Muscle of back (tissue), 11 donors: Measurements from ENCODE around the gene SLC1A2. TPM values are rescaled to one million over a fixed set of nuclear protein-coding genes. Genes with fewer than 3 reads are reported as not detected.

Source experiments
- DNase-seq, 3 donors: peaks; one replicate each; pipeline versions ENCODE4 v3.0.0 to v3.0.0-alpha.2; 2013
- polyA plus RNA-seq, 10 donors: library from polyadenylated mRNA; unstranded; fragments of 120-200 nt; gene quantifications; one replicate each; pipeline ENCODE4 v1.2.1, GENCODE V29; 2013; ENCODE audit not compliant: insufficient read length in 10 of 10

SLC1A2 gene
- polyA plus RNA-seq, 10 donors, result 0.21 to 1.5 (median 0.92) TPM

DNA sequence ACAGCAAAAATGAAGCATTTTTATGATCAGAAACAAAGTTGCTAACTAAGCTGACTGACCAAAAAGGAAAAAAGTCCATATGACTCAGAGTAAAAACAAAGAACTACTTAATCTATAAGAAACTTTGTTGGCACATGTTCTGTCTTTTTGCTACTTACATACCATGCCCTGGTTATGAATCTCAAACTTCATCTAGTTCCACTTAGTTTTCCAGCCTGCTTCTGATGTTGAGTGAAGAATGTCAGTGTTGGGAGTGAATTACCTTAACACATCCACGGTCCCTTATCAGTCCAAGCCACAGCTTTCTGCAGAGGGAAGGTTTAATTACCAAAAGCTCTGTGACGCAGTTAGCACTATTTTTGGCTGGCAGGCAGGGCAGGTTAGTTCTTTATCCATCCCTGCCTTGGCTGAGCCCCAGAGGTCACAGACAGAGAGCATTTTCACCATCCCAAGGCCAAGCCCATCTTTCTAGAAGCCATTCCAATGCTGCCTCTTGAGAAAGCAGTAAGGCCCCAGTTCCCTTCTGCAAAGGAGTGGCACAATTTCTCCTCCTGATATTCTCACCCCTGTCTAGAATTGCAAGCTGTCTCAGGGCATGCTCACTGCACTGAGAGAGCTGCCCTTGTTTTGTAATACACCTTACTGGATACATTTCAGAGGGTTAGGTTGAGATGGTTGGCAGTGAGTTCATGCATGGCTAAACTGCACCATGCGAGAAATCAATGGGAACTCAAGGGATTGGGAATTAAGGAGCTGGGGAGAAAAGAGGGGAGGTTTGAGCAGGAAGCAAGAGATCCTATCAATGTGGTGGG lies 67.1 kb downstream of the SLC1A2 start:
- peak in 1 of 3 donors; percentile 49 for DNase-seq

DNA sequence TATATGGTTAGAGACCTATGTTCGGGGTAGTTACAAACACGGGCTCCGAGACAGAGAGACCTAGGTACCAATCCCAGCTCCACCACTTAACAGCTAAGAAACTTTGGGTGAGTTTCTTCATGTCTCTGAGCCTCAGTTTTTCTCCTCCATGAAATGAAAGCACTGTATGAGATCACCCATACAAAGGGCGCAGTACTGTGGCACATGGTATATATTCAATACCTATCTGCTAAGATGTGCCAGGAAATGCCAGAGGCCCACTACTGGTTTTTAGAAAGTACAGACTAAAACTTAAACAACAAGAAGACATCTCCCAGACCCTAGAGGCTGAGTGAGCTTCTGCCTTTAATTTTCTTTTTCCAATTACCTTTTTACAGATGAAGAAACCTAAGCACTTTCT lies 69.5 kb downstream of the SLC1A2 start:
- DNase-seq, result no peak

DNA sequence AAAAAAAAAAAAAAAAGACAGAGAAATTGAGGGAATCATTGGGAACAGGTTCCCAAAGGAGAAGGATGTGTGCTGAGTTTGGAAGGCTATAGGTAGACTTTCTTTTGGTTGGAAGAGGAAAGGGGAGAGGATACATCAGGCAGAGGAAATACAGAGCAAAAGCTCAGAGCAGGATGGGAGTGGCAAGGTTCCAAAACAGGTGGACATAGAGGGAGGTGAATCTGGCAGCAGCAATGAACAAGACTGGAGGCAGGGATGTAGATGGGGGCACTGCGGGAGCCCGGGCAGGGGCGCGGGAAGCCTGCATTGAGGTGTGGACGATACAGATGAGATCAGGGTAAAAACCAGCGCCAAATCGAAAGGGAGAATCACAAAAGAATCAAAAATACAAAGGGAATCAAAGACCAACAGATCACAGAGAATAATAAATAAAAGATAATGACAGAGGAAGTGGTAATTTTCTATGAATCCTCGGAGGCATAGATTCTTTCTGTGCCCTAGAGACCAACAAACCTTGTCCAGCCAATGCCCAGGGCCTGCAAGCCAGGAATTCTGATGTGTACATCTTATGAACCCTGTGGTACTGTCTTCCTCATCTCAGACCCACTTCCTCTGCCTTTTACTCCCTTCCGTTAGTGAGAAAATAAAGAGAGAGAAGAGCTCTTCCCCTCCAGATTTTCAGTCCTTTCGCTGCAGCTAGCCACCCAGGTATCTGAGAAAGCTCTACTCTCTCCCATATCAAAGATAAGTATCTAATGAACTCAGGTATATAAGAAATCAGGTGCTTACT lies 70.3 kb downstream of the SLC1A2 start:
- DNase-seq, result no peak

GRCh38 chr11:35347921-35348331 lies 71.4 kb downstream of the SLC1A2 start:
- DNase-seq, result peak in 2 of 3 donors; percentile 48 to 72

DNA sequence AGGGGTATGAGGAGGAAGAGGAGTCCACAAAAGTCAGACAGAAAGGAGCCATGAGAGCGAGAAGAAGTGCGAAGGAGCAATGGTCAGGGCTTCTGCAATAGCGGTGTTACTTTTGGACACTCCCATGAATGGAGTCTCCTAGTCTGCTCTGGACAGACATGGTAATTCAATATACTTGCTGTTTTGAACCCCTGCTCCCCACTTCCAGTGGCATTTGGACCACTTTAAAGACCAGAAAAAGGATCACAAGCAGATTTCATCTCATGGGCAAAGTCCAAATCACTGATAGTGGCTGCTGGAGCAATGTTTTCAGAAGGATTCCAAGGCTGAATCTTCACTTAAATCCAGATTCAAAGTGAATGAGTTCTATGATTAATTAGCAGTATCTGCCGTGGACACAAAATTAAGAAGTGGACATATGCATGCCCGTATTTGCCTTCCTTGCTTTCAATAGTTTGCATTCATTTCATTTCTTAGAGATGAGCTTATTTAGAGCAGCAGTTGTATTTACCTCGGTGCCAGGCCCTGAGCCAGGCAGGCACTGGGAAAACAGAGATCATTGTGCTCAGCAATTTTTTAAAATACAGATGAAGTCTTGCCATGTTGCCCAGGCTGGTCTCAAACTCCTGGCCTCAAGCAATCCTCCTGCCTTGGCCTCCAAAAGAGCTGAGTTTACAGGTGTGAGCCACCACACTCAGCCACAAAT lies 72.0 kb downstream of the SLC1A2 start:
- no peak for DNase-seq

- DNase-seq, result no peak
These were observed 72.7 kb downstream of the SLC1A2 start for GRCh38 chr11:35346472-35347156.

GRCh38 chr11:35344681-35345574 lies 74.4 kb downstream of the SLC1A2 start:
- DNase-seq, result no peak

DNA sequence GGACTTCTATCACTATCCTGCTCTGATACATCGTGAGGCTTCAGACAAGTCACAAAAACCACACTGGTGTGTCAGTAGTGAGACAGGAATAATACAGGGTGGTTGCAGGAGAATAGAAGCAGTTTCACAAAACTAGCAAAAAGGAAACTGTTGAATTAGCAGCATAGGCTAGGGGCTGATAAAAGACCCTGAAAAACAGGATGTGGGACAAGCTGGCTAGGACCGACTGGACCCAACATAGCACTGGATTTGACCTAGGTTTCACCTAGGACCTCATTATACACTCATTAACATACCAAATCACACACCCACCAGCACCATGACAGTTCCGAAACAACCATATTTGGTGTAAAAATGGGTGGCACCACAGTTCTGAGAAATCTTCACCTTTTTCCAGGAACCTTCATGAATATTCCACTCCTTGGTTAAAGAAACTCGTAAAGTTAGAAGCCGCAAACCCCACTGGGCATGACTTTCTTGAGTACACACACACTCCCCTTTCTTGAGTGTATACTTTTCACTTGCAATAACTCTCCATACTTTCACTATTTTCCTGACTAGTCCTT lies 76.2 kb downstream of the SLC1A2 start:
- no peak for DNase-seq

DNA sequence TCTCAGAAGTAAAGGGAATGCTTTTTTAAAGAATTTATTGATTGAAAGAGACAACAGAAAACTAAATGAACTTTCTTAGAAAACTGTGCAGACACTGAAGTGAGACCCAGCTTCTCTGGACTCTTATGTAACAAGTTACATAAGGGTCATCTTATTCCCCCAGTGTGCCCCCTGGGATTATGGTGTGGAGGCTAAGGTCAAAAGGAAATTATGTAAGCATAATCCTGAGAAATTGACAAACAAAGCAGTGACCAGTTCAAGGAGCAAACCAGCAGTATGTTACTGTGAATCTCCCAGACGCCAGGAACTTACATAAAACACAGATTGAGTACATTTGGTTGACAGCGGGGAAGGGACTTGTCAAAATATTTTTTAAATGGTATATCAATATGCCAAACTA lies 78.6 kb downstream of the SLC1A2 start:
- no peak for DNase-seq

DNA sequence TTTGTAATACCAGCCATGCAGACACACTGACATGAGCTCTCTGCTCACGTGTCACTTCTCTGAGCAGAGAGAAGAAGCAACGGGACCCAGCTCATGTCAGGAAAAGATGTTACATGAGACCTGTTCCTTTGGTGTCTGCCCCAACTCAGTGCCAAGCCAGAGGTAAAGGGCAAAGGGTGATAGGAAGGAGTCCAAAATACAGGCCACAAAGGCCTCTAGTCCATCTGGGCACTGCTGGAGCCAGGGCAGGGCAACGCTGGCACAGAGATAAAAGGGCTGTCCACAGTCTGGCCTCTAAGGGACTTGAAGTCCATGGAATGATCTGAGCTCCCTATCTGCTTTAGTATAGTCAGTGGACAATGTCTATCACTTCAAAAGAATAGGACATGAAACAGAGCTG lies 79.3 kb downstream of the SLC1A2 start:
- DNase-seq, result no peak

GRCh38 chr11:35338921-35339320 lies 80.4 kb downstream of the SLC1A2 start:
- no peak for DNase-seq

- DNase-seq, result no peak
These were observed 81.4 kb downstream of the SLC1A2 start for GRCh38 chr11:35337914-35338305.

DNA sequence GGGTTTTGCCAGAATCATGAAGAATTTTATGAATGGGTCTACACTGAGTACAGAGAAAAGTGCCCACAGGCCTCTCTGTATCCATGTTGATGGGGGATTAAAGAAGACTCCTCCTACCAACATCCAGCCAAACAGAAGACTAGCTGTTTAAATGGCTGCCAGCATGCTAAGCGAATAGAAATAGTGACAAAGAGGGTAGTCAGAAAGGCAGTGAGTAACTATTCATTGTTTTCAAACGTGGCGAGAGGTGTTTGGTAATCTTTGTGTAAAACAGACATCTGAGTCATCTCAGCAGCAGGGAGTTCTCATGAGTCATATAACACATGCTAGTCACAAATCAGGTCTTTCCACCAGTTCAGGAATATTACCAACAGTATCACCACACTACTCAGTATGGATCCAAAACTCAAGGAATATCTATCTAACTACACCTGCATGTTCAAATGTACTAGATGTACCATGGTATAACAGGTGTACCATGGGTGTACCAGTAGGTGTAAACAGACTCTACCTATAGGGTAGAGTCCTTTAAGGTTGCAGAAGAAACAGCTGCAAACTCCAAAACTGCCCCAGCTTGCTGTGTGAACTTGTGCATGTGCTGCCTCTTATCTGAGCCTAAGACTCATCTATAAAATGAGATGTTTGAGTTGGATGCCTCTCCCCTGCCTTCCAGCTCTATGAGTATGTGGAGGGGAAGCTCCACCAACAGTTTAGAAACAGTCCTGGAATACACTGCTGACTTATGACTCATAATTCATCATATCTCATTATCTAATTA lies 82.0 kb downstream of the SLC1A2 start:
- DNase-seq, result peak in 1 of 3 donors; percentile 96

DNA sequence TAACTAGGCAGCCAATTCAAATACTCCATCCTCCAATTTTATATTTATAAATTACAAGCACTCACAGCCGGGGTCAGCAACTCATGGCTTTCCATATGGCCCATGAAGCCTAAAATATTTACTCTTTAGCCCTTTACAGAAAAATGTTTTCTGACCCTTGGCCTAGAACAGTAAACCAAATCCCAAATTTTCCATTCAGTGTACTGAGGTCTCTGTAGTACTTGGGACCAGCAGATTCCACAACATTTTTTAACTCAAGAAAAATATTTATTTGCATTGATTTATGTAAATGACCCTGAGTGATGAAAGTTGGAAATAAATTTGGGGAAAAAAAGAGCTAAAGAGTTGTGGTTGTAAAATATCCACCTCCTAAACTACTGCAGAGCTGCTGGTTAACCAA lies 82.6 kb downstream of the SLC1A2 start:
- DNase-seq, result no peak

- no peak for DNase-seq
These were observed 84.1 kb downstream of the SLC1A2 start for GRCh38 chr11:35335226-35335625.

- no peak for DNase-seq
These were observed 84.8 kb downstream of the SLC1A2 start for GRCh38 chr11:35334385-35335090.

GRCh38 chr11:35332524-35332923 lies 86.8 kb downstream of the SLC1A2 start:
- no peak for DNase-seq

DNA sequence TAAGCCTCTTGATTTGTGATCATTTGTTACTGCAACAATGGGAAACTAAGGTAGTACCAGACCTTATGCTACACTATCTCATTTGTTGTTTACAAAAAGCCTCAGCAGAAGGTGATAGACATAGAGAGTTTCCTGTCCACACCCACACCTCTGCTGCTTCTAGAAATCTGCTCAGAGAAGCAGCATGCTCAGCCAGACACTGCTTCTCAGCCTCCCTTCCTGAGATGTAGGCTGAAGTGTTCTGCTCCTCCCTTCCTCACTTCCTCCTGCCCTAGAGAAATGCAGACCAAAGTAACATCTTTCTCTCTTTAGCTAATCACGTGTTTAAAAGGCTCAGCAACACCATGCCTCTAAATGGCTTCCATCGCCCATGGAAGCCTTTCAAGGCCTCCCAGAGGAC lies 88.4 kb downstream of the SLC1A2 start:
- DNase-seq, result no peak
